IMR-90 (cell line): Measurements from ENCODE around the gene TANK. TPM values are rescaled to one million over a fixed set of nuclear protein-coding genes. Genes with fewer than 3 reads are reported as not detected.

ENCODE experiments used
- ATAC-seq: fragments of 200-7000 bp; cut with Tn5 transposase; 2 replicates; pipeline ENCODE4 v1.9.1; 2020; ENCODE audit warnings: low read depth, mild to moderate bottlenecking, moderate library complexity
- BruUV-seq: library from RNA; stranded (reverse); fragments of 400-500 nt; replicated peaks from 2 replicates; lab custom pipeline; 2021; lab: Mats Ljungman, UMichigan
- CTCF ChIA-PET: fragments of 300-600 bp; formaldehyde crosslinking; extraction: SDS; loops from one replicate; lab custom pipeline; 2021; ENCODE audit warnings: antibody characterized with exemption; lab: Yijun Ruan, JAX
- POLR2A ChIA-PET: fragments of 300-600 bp; sonication (Branson Sonifier 250); formaldehyde crosslinking; loops from one replicate; lab custom pipeline; 2022; ENCODE audit warnings: antibody characterized with exemption; ENCODE audit not compliant: unreplicated experiment; lab: Charles Lee
- DNase-seq: peaks from one replicate; pipeline ENCODE4 v3.0.0; 2013
- H2AFZ ChIP-seq: replicated peaks from 2 replicates; pipeline ENCODE3; 2013; ENCODE audit warnings: low read length, mild to moderate bottlenecking; ENCODE audit not compliant: poor library complexity
- H2AK5ac ChIP-seq: 2 replicates; pipeline ENCODE4 v1.6.1; 2013; ENCODE audit warnings: low read depth, low read length, inconsistent platforms
- H2AK9ac ChIP-seq: replicated peaks from 2 replicates; pipeline ENCODE3; 2013; ENCODE audit warnings: mild to moderate bottlenecking, low read depth, low read length, moderate library complexity; ENCODE audit not compliant: poor library complexity
- H2BK120ac ChIP-seq: 2 replicates; pipeline ENCODE4 v1.6.1; 2013; ENCODE audit warnings: low read depth, low read length, inconsistent platforms
- H2BK15ac ChIP-seq: 3 replicates; pipeline ENCODE4 v1.6.1; 2013; ENCODE audit warnings: low read depth, low read length, inconsistent platforms
- H2BK20ac ChIP-seq: 2 replicates; pipeline ENCODE4 v1.6.1; 2013; ENCODE audit warnings: low read depth, mild to moderate bottlenecking, inconsistent platforms, low read length, moderate library complexity
- H2BK5ac ChIP-seq: 2 replicates; pipeline ENCODE4 v1.6.1; 2013; ENCODE audit warnings: mild to moderate bottlenecking, low read depth, low read length, inconsistent platforms; ENCODE audit not compliant: poor library complexity, severe bottlenecking
- H3K14ac ChIP-seq: replicated peaks from 2 replicates; pipeline ENCODE4 v1.6.1; 2013; ENCODE audit warnings: low read depth, low read length, inconsistent platforms
- H3K18ac ChIP-seq: 2 replicates; pipeline ENCODE4 v1.6.1; 2013; ENCODE audit warnings: low read depth, low read length, control low read depth
- H3K23ac ChIP-seq: 2 replicates; pipeline ENCODE4 v1.6.1; 2013; ENCODE audit warnings: low read depth, low read length, inconsistent platforms
- H3K27ac ChIP-seq: 2 replicates; pipeline ENCODE4 v1.5.1; 2013; ENCODE audit warnings: mild to moderate bottlenecking, control low read depth, low read length; ENCODE audit not compliant: insufficient read depth
- H3K27me3 ChIP-seq: 2 replicates; pipeline ENCODE4 v1.6.1; 2013; ENCODE audit warnings: low read length; ENCODE audit not compliant: control insufficient read depth, insufficient read depth
- H3K36me3 ChIP-seq: 2 replicates; pipeline ENCODE4 v1.6.1; 2013; ENCODE audit warnings: low read length, mixed read lengths; ENCODE audit not compliant: control insufficient read depth, insufficient read depth
- H3K4ac ChIP-seq: 2 replicates; pipeline ENCODE4 v1.6.1; 2013; ENCODE audit warnings: low read depth, low read length, inconsistent platforms
- H3K4me1 ChIP-seq: 2 replicates; pipeline ENCODE4 v1.6.1; 2013; ENCODE audit warnings: low read length, mixed read lengths; ENCODE audit not compliant: control insufficient read depth, insufficient read depth
- H3K4me2 ChIP-seq: 2 replicates; pipeline ENCODE4 v1.6.1; 2013; ENCODE audit warnings: low read depth, mild to moderate bottlenecking, control low read depth, low read length, moderate library complexity
- H3K4me3 ChIP-seq: 2 replicates; pipeline ENCODE4 v1.5.1; 2013; ENCODE audit warnings: low read depth, mild to moderate bottlenecking, control low read depth, low read length, moderate library complexity; ENCODE audit not compliant: insufficient read depth
- H3K56ac ChIP-seq: 2 replicates; pipeline ENCODE4 v1.6.1; 2013; ENCODE audit warnings: low read length, inconsistent platforms; ENCODE audit not compliant: insufficient read depth; ENCODE audit errors: extremely low read depth
- H3K79me1 ChIP-seq, 2 experiments: 2 replicates each; pipeline ENCODE4 v1.6.1; 2013; ENCODE audit warnings: low read length in 2 of 2, inconsistent platforms in 1 of 2, low read depth in 1 of 2
- H3K9ac ChIP-seq: 2 replicates; pipeline ENCODE4 v1.6.1; 2013; ENCODE audit warnings: low read depth, low read length, control low read depth
- H3K9me1 ChIP-seq: 2 replicates; pipeline ENCODE4 v1.6.1; 2013; ENCODE audit warnings: low read length, inconsistent platforms; ENCODE audit not compliant: insufficient read depth
- H3K9me3 ChIP-seq: 2 replicates; pipeline ENCODE4 v1.6.1; 2013; ENCODE audit warnings: low read length; ENCODE audit not compliant: control insufficient read depth, insufficient read depth
- H4K20me1 ChIP-seq: 2 replicates; pipeline ENCODE4 v1.6.1; 2013; ENCODE audit warnings: low read length, inconsistent platforms; ENCODE audit not compliant: insufficient read depth
- H4K5ac ChIP-seq: 2 replicates; pipeline ENCODE4 v1.6.1; 2013; ENCODE audit warnings: mild to moderate bottlenecking, low read depth, low read length, control low read depth
- H4K8ac ChIP-seq, 2 experiments: 2 replicates each; pipeline ENCODE4 v1.6.1; 2013; ENCODE audit warnings: low read depth in 2 of 2, low read length in 2 of 2, control low read depth in 1 of 2, inconsistent platforms in 1 of 2
- H4K91ac ChIP-seq: 2 replicates; pipeline ENCODE4 v1.6.1; 2013; ENCODE audit warnings: low read depth, low read length, inconsistent platforms; ENCODE audit not compliant: insufficient read depth
- BHLHE40 ChIP-seq: fragments of 150-350 bp; IDR thresholded peaks from 2 replicates; pipeline ENCODE4 v1.6.1; 2016; ENCODE audit warnings: mild to moderate bottlenecking, low read depth, low read length
- CEBPB ChIP-seq: IDR thresholded peaks from 2 replicates; pipeline ENCODE4 v1.6.1; 2012; ENCODE audit warnings: low read depth, low read length, improper control_type of control experiment
- CHD1 ChIP-seq: IDR thresholded peaks from 2 replicates; pipeline ENCODE4 v1.6.1; 2012; ENCODE audit warnings: low read depth, low read length, improper control_type of control experiment
- CTCF ChIP-seq: conservative IDR thresholded peaks from 2 replicates; pipeline ENCODE4 v1.5.1; 2012; ENCODE audit warnings: mild to moderate bottlenecking, low read depth, low read length, improper control_type of control experiment
- ELK1 ChIP-seq: fragments of 150-350 bp; IDR thresholded peaks from 2 replicates; pipeline ENCODE4 v1.6.1; 2016; ENCODE audit warnings: low read depth, mild to moderate bottlenecking, low read length, moderate library complexity, borderline replicate concordance
- FOS ChIP-seq: fragments of 150-350 bp; IDR thresholded peaks from 2 replicates; pipeline ENCODE4 v1.6.1; 2016; ENCODE audit warnings: low read depth, low read length
- MAFK ChIP-seq: IDR thresholded peaks from 2 replicates; pipeline ENCODE4 v1.6.1; 2012; ENCODE audit warnings: low read depth, low read length, improper control_type of control experiment
- MAZ ChIP-seq: IDR thresholded peaks from 2 replicates; pipeline ENCODE4 v1.6.1; 2012; ENCODE audit warnings: low read depth, mild to moderate bottlenecking, low read length, improper control_type of control experiment, moderate library complexity, borderline replicate concordance
- MXI1 ChIP-seq: IDR thresholded peaks from 2 replicates; pipeline ENCODE4 v1.6.1; 2012; ENCODE audit warnings: low read depth, mild to moderate bottlenecking, low read length, moderate library complexity, borderline replicate concordance
- NFE2L2 ChIP-seq: fragments of 150-350 bp; IDR thresholded peaks from 2 replicates; pipeline ENCODE4 v1.6.1; 2016; ENCODE audit warnings: low read depth, mild to moderate bottlenecking, low read length
- POLR2A ChIP-seq: IDR thresholded peaks from 2 replicates; pipeline ENCODE4 v1.6.1; 2012; ENCODE audit warnings: mild to moderate bottlenecking, low read depth, low read length
- RAD21 ChIP-seq: IDR thresholded peaks from 2 replicates; pipeline ENCODE4 v1.6.1; 2012; ENCODE audit warnings: low read length, improper control_type of control experiment
- RCOR1 ChIP-seq: IDR thresholded peaks from 2 replicates; pipeline ENCODE4 v1.6.1; 2012; ENCODE audit warnings: mild to moderate bottlenecking, low read length, improper control_type of control experiment; ENCODE audit not compliant: insufficient replicate concordance
- RFX5 ChIP-seq: IDR thresholded peaks from 2 replicates; pipeline ENCODE4 v1.8.0; 2012; ENCODE audit warnings: low read depth, mild to moderate bottlenecking, low read length, moderate library complexity
- SMC3 ChIP-seq: fragments of 150-350 bp; IDR thresholded peaks from 2 replicates; pipeline ENCODE4 v1.6.1; 2016; ENCODE audit warnings: low read depth, mild to moderate bottlenecking, antibody characterized with exemption, low read length, moderate library complexity
- USF2 ChIP-seq: fragments of 150-350 bp; IDR thresholded peaks from 2 replicates; pipeline ENCODE4 v1.6.1; 2017; ENCODE audit warnings: mild to moderate bottlenecking, antibody characterized with exemption, low read length, low read depth
- WGBS, 2 experiments: methylation state at CpG; one replicate each; pipeline versions ENCODE4 v1.1.5 to v1.1.7; 2013; ENCODE audit warnings: missing lambda C conversion rate in 2 of 2; ENCODE audit not compliant: insufficient read length in 1 of 2; ENCODE audit errors: extremely low coverage in 2 of 2; 5-methylcytosine and 5-hydroxymethylcytosine counted together
- dilution Hi-C: fragments of 300-500 bp; cut with HindIII; formaldehyde crosslinking; loops from one replicate; pipeline ENCODE4 v1.14.3; 2018; ENCODE audit warnings: low sequenced_read_pairs; ENCODE audit not compliant: unreplicated experiment
- in situ Hi-C: fragments of 300-500 bp; cut with MboI; formaldehyde crosslinking; loops from 3 replicates; pipeline ENCODE4 v1.14.3; 2019; ENCODE audit warnings: low sequenced_read_pairs, inconsistent platforms, mixed read lengths
- intact Hi-C: fragments of 100-400 bp; cut with micrococcal nuclease; formaldehyde crosslinking; loops from 2 replicates; pipeline ENCODE4 v1.10.0; 2022
- polyA plus RNA-seq, 3 experiments: library from polyadenylated mRNA; depleted of rRNA; stranded (reverse); fragments of >200 nt; gene quantifications; 2 replicates each; pipeline ENCODE4 v1.2.3, GENCODE V29; 2012; ENCODE audit warnings: low replicate concordance in 1 of 3
- total RNA-seq: library from RNA; depleted of rRNA; stranded (reverse); fragments of >200 nt; gene quantifications from 2 replicates; pipeline ENCODE4 v1.2.3, GENCODE V29; 2012

The TANK gene
- total and polyA plus RNA-seq, 2 of the 4 experiments (the other 2 are of a cell fraction), result 25.4 to 41.9 TPM

GRCh38 chr2:161234627-161235026 is 74.4 kb downstream of the TANK start:
- Histone ChIP-seq H3K23ac (no peak overlapping the region), H3K9me1 (no peaks in the 10 kb centered on the region), H4K20me1 (no peaks in the 10 kb centered on the region), H3K79me1 (no peaks in the 10 kb centered on the region; a peak in 1 of 4 replicates), H3K36me3 (peaks cover 9% of the 10 kb centered on the region), H3K9ac (no peak overlapping the region), H3K18ac (no peak overlapping the region), H4K8ac (no peak overlapping the region), H4K91ac (no peak overlapping the region), H4K5ac (no peak overlapping the region), H3K27me3 (no peaks in the 10 kb centered on the region), H3K14ac (no peak overlapping the region), H2AK9ac (no peak overlapping the region), H2BK5ac (no peak overlapping the region), H3K4ac (no peak overlapping the region), H3K4me1 (peaks cover 3% of the 10 kb centered on the region), H3K4me2 (no peak overlapping the region), H2AFZ (no peak overlapping the region), H3K27ac (no peak overlapping the region), H2AK5ac (no peak overlapping the region), H2BK120ac (no peak overlapping the region), H3K4me3 (no peak overlapping the region), H2BK20ac (no peak overlapping the region), H3K9me3 (no peaks in the 10 kb centered on the region), H2BK15ac (no peak overlapping the region), H3K56ac (no peak overlapping the region)
- dilution Hi-C loops, result no loop called here
- WGBS, 2 experiments, result no CpG with 5 or more reads among the region's 2 CpGs
- ChIA-PET POLR2A (no interaction called here), CTCF (no interaction called here)
- intact Hi-C loops, result no loop called here
- TF ChIP-seq RCOR1 (no peak), POLR2A (no peak), USF2 (no peak), SMC3 (no peak), CHD1 (no peak), ELK1 (no peak), FOS (no peak), NFE2L2 (no peak), BHLHE40 (no peak), MAFK (no peak), MAZ (no peak), RFX5 (no peak), MXI1 (no peak), CTCF (no peak), CEBPB (no peak), RAD21 (no peak)
- no peak for DNase-seq
- BruUV-seq, result no TSS peak
- in situ Hi-C loops, result no loop called here
- no peak for ATAC-seq
